ENCODE results near the gene CATSPER1.
"Not testable (repeated sequence)": the region's sequence is repeated elsewhere in the genome, so short reads cannot be mapped to it uniquely, and the experiment has no call there.

CATSPER1 gene

GRCh38 chr11:66020618-66021357, 5.5 kb downstream of the CATSPER1 start:
- no peak for DNase-seq (ENCODE audit: low read depth)

GRCh38 chr11:66020212-66020611, 6.1 kb downstream of the CATSPER1 start:
- DNase-seq (ENCODE audit: low read depth) = no peak

- no peak for DNase-seq (ENCODE audit: low read depth)
These were observed 9.0 kb downstream of the CATSPER1 start for GRCh38 chr11:66017321-66017720.

- DNase-seq (ENCODE audit: low read depth) = no peak
These were observed 9.5 kb downstream of the CATSPER1 start for GRCh38 chr11:66016793-66017177.

- no peak for DNase-seq (ENCODE audit: low read depth)
These were observed 10.1 kb downstream of the CATSPER1 start for GRCh38 chr11:66015936-66016792.

- no peak for DNase-seq (ENCODE audit: low read depth)
These were observed 10.8 kb downstream of the CATSPER1 start for GRCh38 chr11:66015454-66015881.

- no peak for DNase-seq (ENCODE audit: low read depth)
These were observed 11.3 kb downstream of the CATSPER1 start for GRCh38 chr11:66014804-66015453.

GRCh38 chr11:66013762-66014100, 12.5 kb downstream of the CATSPER1 start:
- no peak for DNase-seq (ENCODE audit: low read depth)

GRCh38 chr11:66012946-66013761, 13.1 kb downstream of the CATSPER1 start:
- DNase-seq (ENCODE audit: low read depth) = no peak

GRCh38 chr11:66012371-66012945, 13.8 kb downstream of the CATSPER1 start:
- DNase-seq (ENCODE audit: low read depth) = no peak

GRCh38 chr11:66011785-66012303, 14.4 kb downstream of the CATSPER1 start, which contains the start of gene CST6:
TSS of gene CST6 (plus strand) at chr11:66012008. CDS start at chr11:66012045, 37 bp downstream.
- DNase-seq (ENCODE audit: low read depth) = no peak

- DNase-seq (ENCODE audit: low read depth) = no peak
These were observed 15.0 kb downstream of the CATSPER1 start for GRCh38 chr11:66011239-66011784.

- DNase-seq (ENCODE audit: low read depth) = not testable (repeated sequence)
These were observed 16.2 kb downstream of the CATSPER1 start for GRCh38 chr11:66010036-66010435.

- no peak for DNase-seq (ENCODE audit: low read depth)
These were observed 17.7 kb downstream of the CATSPER1 start for GRCh38 chr11:66008468-66009101.

- no peak for DNase-seq (ENCODE audit: low read depth)
These were observed 18.2 kb downstream of the CATSPER1 start for GRCh38 chr11:66008095-66008467.

- no peak for DNase-seq (ENCODE audit: low read depth)
These were observed 19.1 kb downstream of the CATSPER1 start for GRCh38 chr11:66007201-66007634.

- DNase-seq (ENCODE audit: low read depth) = no peak
These were observed 19.4 kb downstream of the CATSPER1 start for GRCh38 chr11:66006891-66007176.

- DNase-seq (ENCODE audit: low read depth) = no peak
These were observed 20.0 kb downstream of the CATSPER1 start for GRCh38 chr11:66006134-66006890.

GRCh38 chr11:66004186-66004585, 22.1 kb downstream of the CATSPER1 start:
- DNase-seq (ENCODE audit: low read depth) = no peak

- DNase-seq (ENCODE audit: low read depth) = no peak
These were observed 23.0 kb downstream of the CATSPER1 start for GRCh38 chr11:66003291-66003690.
